Transverse colon (tissue), 4 donors: ENCODE measurements around the gene MATN1. TPM values are rescaled to one million over a fixed set of nuclear protein-coding genes. Genes with fewer than 3 reads are reported as not detected.

Source experiments
- DNase-seq: peaks from one replicate; pipeline ENCODE4 v3.0.0-alpha.2; 2019
- H3K27ac ChIP-seq, 4 donors: fragments of 200-600 bp; sonication (generic); 2 replicates each; pipeline ENCODE4 v1.5.1; 2016 to 2018; ENCODE audit warnings: inconsistent platforms in 4 of 4
- H3K27me3 ChIP-seq: fragments of 200-600 bp; sonication (generic); 2 replicates; pipeline ENCODE4 v1.5.1; 2017; ENCODE audit warnings: inconsistent platforms
- H3K36me3 ChIP-seq, 4 donors: fragments of 200-600 bp; sonication (generic); 2 replicates each; pipeline ENCODE4 v1.5.1; 2017 to 2019; ENCODE audit warnings: inconsistent platforms in 4 of 4
- H3K4me1 ChIP-seq, 4 donors: fragments of 200-600 bp; sonication (generic); 2 replicates each; pipeline ENCODE4 v1.5.1; 2017 to 2020; ENCODE audit warnings: inconsistent platforms in 4 of 4
- H3K4me3 ChIP-seq, 4 donors: fragments of 200-600 bp; sonication (generic); 1 replicate in 1 of 4; 2 replicates in 3 of 4; pipeline versions ENCODE4 v1.5.1 to v1.6.1; 2017 to 2019; ENCODE audit warnings: inconsistent platforms in 4 of 4
- H3K9me3 ChIP-seq, 2 donors: fragments of 200-600 bp; sonication (generic); 2 replicates each; pipeline ENCODE4 v1.5.1; 2017 to 2019; ENCODE audit warnings: inconsistent platforms in 2 of 2
- EP300 ChIP-seq: sonication (generic); formaldehyde crosslinking; IDR thresholded peaks from one replicate; pipeline ENCODE4 v1.6.1; 2017; ENCODE audit warnings: antibody characterized with exemption, low read depth
- POLR2A ChIP-seq: fragments of 450-650 bp; IDR thresholded peaks from one replicate; pipeline ENCODE4 v1.6.1; 2016; ENCODE audit warnings: antibody characterized with exemption, mild to moderate bottlenecking, moderate library complexity
- POLR2AphosphoS5 ChIP-seq, 3 donors: sonication (generic); formaldehyde crosslinking; IDR thresholded peaks; one replicate each; pipeline ENCODE4 v1.6.1; 2016; ENCODE audit warnings: antibody characterized with exemption in 3 of 3
- WGBS, 2 donors: methylation state at CpG; one replicate each; pipeline ENCODE4 v1.1.5; 2018; ENCODE audit warnings: low coverage in 1 of 2; 5-methylcytosine and 5-hydroxymethylcytosine counted together
- in situ Hi-C, 4 donors: fragments of 200-750 bp; cut with MboI; loops; one replicate each; pipeline versions ENCODE4 v1.15.0 to v1.15.1; 2017; ENCODE audit warnings: low sequenced_read_pairs in 3 of 4, low pct_ligation_motif_present in 1 of 4, low pct_unique_long_range_greater_than_20kb in 1 of 4
- intact Hi-C: fragments of 100-400 bp; cut with DNase I; formaldehyde crosslinking; loops from one replicate; pipeline ENCODE4 v1.15.1; 2023; ENCODE audit warnings: low total_unique reads
- small RNA-seq, 4 donors: library from RNA; depleted of rRNA; stranded (forward); fragments of <200 nt; gene quantifications; one replicate each; pipeline ENCODE3, GENCODE V24; 2016
- total RNA-seq, 4 donors: library from RNA; depleted of rRNA; stranded (reverse); fragments of >200 nt; gene quantifications; one replicate each; pipeline ENCODE4 v1.1.0, GENCODE V29; 2016
- TF ChIP-seq, protein P1 (sequence below), 5 experiments: fragments of 200-600 bp in 3 of 5; fragments of 450-650 bp in 2 of 5; sonication (generic) in 3 of 5; IDR thresholded peaks; 1 replicate in 2 of 5; 2 replicates in 3 of 5; pipeline ENCODE4 v1.5.1; 2016 to 2017; ENCODE audit warnings: antibody characterized with exemption in 5 of 5, inconsistent platforms in 3 of 5, mild to moderate bottlenecking in 2 of 5, moderate library complexity in 1 of 5

The MATN1 gene
- total RNA-seq, 4 donors from 2014 or later: not detected

DNA sequence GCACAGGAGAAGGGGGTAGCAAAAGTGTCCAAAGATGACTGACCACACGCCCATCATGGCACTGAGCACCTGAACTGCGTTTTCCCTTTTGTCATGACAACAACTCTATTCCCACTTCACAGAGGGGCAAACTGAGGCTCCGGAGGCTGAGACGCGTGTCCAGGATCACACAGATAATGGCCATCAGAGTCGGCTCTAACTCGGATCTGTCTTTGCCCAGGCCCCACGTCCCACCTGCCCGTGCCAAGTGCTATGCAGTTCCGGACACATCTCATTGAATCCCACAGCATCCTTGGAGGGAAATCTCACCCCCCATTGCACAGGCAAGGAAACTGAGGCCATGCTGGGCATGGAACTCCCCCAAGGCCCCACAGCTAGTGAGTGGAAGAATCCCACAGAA is 62.1 kb downstream of the MATN1 start:
- Histone ChIP-seq H3K27me3 (peaks cover 6% of the 10 kb centered on the region), H3K4me1 (peaks cover 0 to 4% (median 2%) of the 10 kb centered on the region in 4 donors), H3K27ac (no peak overlapping the region), H3K4me3 (no peak overlapping the region), H3K36me3 (no peaks in the 10 kb centered on the region), H3K9me3 (no peaks in the 10 kb centered on the region)
- DNase-seq: no peak
- intact Hi-C loops (no loop called here), in situ Hi-C loops (no loop called here)
- no peak for TF ChIP-seq EP300
- TF ChIP-seq POLR2A: no peak
- TF ChIP-seq, protein P1, sequence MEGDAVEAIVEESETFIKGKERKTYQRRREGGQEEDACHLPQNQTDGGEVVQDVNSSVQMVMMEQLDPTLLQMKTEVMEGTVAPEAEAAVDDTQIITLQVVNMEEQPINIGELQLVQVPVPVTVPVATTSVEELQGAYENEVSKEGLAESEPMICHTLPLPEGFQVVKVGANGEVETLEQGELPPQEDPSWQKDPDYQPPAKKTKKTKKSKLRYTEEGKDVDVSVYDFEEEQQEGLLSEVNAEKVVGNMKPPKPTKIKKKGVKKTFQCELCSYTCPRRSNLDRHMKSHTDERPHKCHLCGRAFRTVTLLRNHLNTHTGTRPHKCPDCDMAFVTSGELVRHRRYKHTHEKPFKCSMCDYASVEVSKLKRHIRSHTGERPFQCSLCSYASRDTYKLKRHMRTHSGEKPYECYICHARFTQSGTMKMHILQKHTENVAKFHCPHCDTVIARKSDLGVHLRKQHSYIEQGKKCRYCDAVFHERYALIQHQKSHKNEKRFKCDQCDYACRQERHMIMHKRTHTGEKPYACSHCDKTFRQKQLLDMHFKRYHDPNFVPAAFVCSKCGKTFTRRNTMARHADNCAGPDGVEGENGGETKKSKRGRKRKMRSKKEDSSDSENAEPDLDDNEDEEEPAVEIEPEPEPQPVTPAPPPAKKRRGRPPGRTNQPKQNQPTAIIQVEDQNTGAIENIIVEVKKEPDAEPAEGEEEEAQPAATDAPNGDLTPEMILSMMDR (IDR thresholded peaks at IDR 0.05): no peak
- TF ChIP-seq POLR2AphosphoS5 (IDR thresholded peaks at IDR 0.05): no peak
- 73% methylated on average over 10 of the region's 10 CpGs; no CpG with 5 or more reads in 1 of the 2 donors for WGBS, 2 donors

Small RNA genes within 50 kb of the gene (small RNA-seq; reads per million reads assigned to genes)
- gene MIR4420: 0 reads per million in 4 donors

Other genes with a start within 250 kb of the MATN1 start
- 10 to 100 TPM in 3 of 4 donors, 1 to 10 TPM in 1; 5.2 to 66.6 (median 34.5) TPM for gene LAPTM5, start 34.2 kb upstream of the MATN1 start, total RNA-seq
- gene SDC3, start 185.2 kb upstream of the MATN1 start, total RNA-seq: 10 to 100 TPM in 3 of 4 donors, 1 to 10 TPM in 1; 7.9 to 35.4 (median 10.1) TPM